Measurements from ENCODE around the gene ZNF341.

GRCh38 chr20:33827109-33827508, 95.3 kb downstream of the ZNF341 start:
- TF ChIP-seq CTCF (IDR thresholded peaks at IDR 0.05) (no peak), POLR2A (IDR thresholded peaks at IDR 0.05) (no peak), POLR2AphosphoS5 (IDR thresholded peaks at IDR 0.05) (no peak), EP300 (IDR thresholded peaks at IDR 0.05) (no peak)

All from sigmoid colon (tissue), 4 donors.